ENCODE results near the gene AADAC.
A peak's percentile ranks its signal among the peaks of the same experiment; 100 is the strongest.

GRCh38 chr3:151839313-151839631 lies 25.4 kb downstream of the AADAC start:
- no peak for TF ChIP-seq POLR2A (IDR thresholded peaks at IDR 0.05)
- TF ChIP-seq CTCF (IDR thresholded peaks at IDR 0.05): peak in 2 of 12 donors; percentile 4 to 16

Measured in heart left ventricle (tissue), 13 donors.